Tibial nerve (tissue), 4 donors: ENCODE results near the gene CDH13. TPM values are rescaled to one million over a fixed set of nuclear protein-coding genes. Genes with fewer than 3 reads are reported as not detected.
A peak's percentile ranks its signal among the peaks of the same experiment; 100 is the strongest.

ENCODE experiments used
- DNase-seq, 2 donors: peaks; one replicate each; pipeline ENCODE4 v3.0.0-alpha.2; 2019; ENCODE audit warnings: low spot score in 2 of 2
- H3K27ac ChIP-seq, 4 donors: fragments of 200-600 bp; sonication (generic) in 3 of 4; one replicate each; pipeline ENCODE4 v1.5.1; 2017 to 2019; ENCODE audit warnings: mild to moderate bottlenecking in 1 of 4
- H3K27me3 ChIP-seq, 2 donors: fragments of 200-600 bp; sonication (generic) in 1 of 2; one replicate each; pipeline versions ENCODE4 v1.5.1 to v1.6.0; 2017 to 2019
- H3K36me3 ChIP-seq, 3 donors: fragments of 200-600 bp; sonication (generic); one replicate each; pipeline ENCODE4 v1.5.1; 2018 to 2019
- H3K4me1 ChIP-seq, 4 donors: fragments of 200-600 bp; sonication (generic) in 3 of 4; one replicate each; pipeline ENCODE4 v1.5.1; 2017 to 2019
- H3K4me3 ChIP-seq, 4 donors: fragments of 200-600 bp; sonication (generic) in 3 of 4; one replicate each; pipeline ENCODE4 v1.5.1; 2017 to 2019; ENCODE audit warnings: mild to moderate bottlenecking in 1 of 4, moderate library complexity in 1 of 4
- H3K9me3 ChIP-seq, 4 donors: fragments of 200-600 bp; sonication (generic) in 3 of 4; one replicate each; pipeline ENCODE4 v1.5.1; 2017 to 2019
- CTCF ChIP-seq, 5 experiments: fragments of 200-600 bp in 3 of 5; fragments of 450-650 bp in 2 of 5; sonication (generic) in 3 of 5; IDR thresholded peaks; one replicate each; pipeline ENCODE4 v1.5.1; 2016 to 2019; ENCODE audit warnings: antibody characterized with exemption in 5 of 5, mild to moderate bottlenecking in 3 of 5, moderate library complexity in 2 of 5
- EP300 ChIP-seq, 2 donors: sonication (generic); formaldehyde crosslinking; IDR thresholded peaks; one replicate each; pipeline ENCODE4 v1.6.1; 2017; ENCODE audit warnings: antibody characterized with exemption in 2 of 2, mild to moderate bottlenecking in 1 of 2
- POLR2A ChIP-seq, 2 donors: fragments of 450-650 bp; IDR thresholded peaks; one replicate each; pipeline ENCODE4 v1.6.1; 2017; ENCODE audit warnings: antibody characterized with exemption in 2 of 2, mild to moderate bottlenecking in 2 of 2, moderate library complexity in 2 of 2
- WGBS, 2 donors: methylation state at CpG; one replicate each; pipeline ENCODE4 v1.1.5; 2018; 5-methylcytosine and 5-hydroxymethylcytosine counted together
- total RNA-seq, 4 donors: library from RNA; depleted of rRNA; stranded (reverse); fragments of >200 nt; gene quantifications; one replicate each; pipeline ENCODE4 v1.1.0, GENCODE V29; 2016

Gene CDH13
- total RNA-seq, 4 donors from 2014 or later = 4.1 to 14.4 (median 5.8) TPM

GRCh38 chr16:83818276-83818675 is 1191.5 kb downstream of the CDH13 start:
- DNase-seq = no peak
- Histone ChIP-seq H3K27ac (no peak overlapping the region), H3K9me3 (no peaks in the 10 kb centered on the region), H3K4me1 (peaks cover 0 to 19% (median 5%) of the 10 kb centered on the region in 4 donors), H3K36me3 (peaks cover 0 to under 1% (median 0%) of the 10 kb centered on the region in 3 donors), H3K27me3 (no peaks in the 10 kb centered on the region), H3K4me3 (no peak overlapping the region)
- TF ChIP-seq POLR2A (IDR thresholded peaks at IDR 0.05) = no peak
- WGBS, 2 donors = 67 to 69% methylated on average over 5 of the region's 5 CpGs

GRCh38 chr16:83819361-83819760 is 1192.6 kb downstream of the CDH13 start:
- WGBS, 2 donors = 53 to 68% methylated on average over 8 of the region's 8 CpGs
- no peak overlapping the region for H3K27ac ChIP-seq
- no peaks in the 10 kb centered on the region for H3K36me3 ChIP-seq
- no peaks in the 10 kb centered on the region for H3K27me3 ChIP-seq
- H3K4me1 ChIP-seq = peaks cover 0 to 8% (median 2%) of the 10 kb centered on the region in 4 donors
- TF ChIP-seq EP300 (IDR thresholded peaks at IDR 0.05) (no peak), CTCF (IDR thresholded peaks at IDR 0.05) (no peak), POLR2A (IDR thresholded peaks at IDR 0.05) (no peak)
- no peaks in the 10 kb centered on the region for H3K9me3 ChIP-seq
- DNase-seq = no peak
- H3K4me3 ChIP-seq = no peak overlapping the region

- 37% methylated on average over 21 of the region's 21 CpGs for WGBS, 2 donors
- peak; percentile 89 to 94 (median 89) for TF ChIP-seq CTCF (IDR thresholded peaks at IDR 0.05)
- TF ChIP-seq POLR2A (IDR thresholded peaks at IDR 0.05) = no peak
- peak in 1 of 2 donors; percentile 54 for TF ChIP-seq EP300 (IDR thresholded peaks at IDR 0.05)
These were observed 1199.6 kb downstream of the CDH13 start for GRCh38 chr16:83826146-83826913.

GRCh38 chr16:83830091-83830768 is 1203.5 kb downstream of the CDH13 start:
- 88 to 91% methylated on average over 28 to 33 of the region's 33 CpGs for WGBS, 2 donors
- Histone ChIP-seq H3K9me3 (no peaks in the 10 kb centered on the region), H3K36me3 (no peaks in the 10 kb centered on the region), H3K4me3 (no peak overlapping the region), H3K4me1 (peaks cover 0 to 9% (median 0%) of the 10 kb centered on the region in 4 donors), H3K27ac (no peak overlapping the region), H3K27me3 (no peaks in the 10 kb centered on the region)
- no peak for DNase-seq
- TF ChIP-seq POLR2A (IDR thresholded peaks at IDR 0.05) (no peak), EP300 (IDR thresholded peaks at IDR 0.05) (no peak), CTCF (IDR thresholded peaks at IDR 0.05) (no peak)

More at GRCh38 chr16:83826146-83826913, 1199.6 kb downstream of the CDH13 start:
- no peaks in the 10 kb centered on the region for H3K27me3 ChIP-seq
- no peak overlapping the region for H3K4me3 ChIP-seq
- peak overlapping the region in 1 of 4 donors; percentile 9 for H3K27ac ChIP-seq
- peak; percentile 83 to 97 for DNase-seq
- no peaks in the 10 kb centered on the region for H3K36me3 ChIP-seq
- H3K4me1 ChIP-seq = peaks cover 0 to 9% (median 0%) of the 10 kb centered on the region in 4 donors
- no peaks in the 10 kb centered on the region for H3K9me3 ChIP-seq

GRCh38 chr16:83830769-83831455 is 1204.1 kb downstream of the CDH13 start:
- H3K27me3 ChIP-seq = no peaks in the 10 kb centered on the region
- H3K4me1 ChIP-seq = peaks cover 0 to 5% (median 0%) of the 10 kb centered on the region in 4 donors
- DNase-seq = no peak
- WGBS, 2 donors = 66 to 71% methylated on average over 13 of the region's 13 CpGs
- no peak overlapping the region for H3K27ac ChIP-seq
- H3K4me3 ChIP-seq = no peak overlapping the region
- TF ChIP-seq EP300 (IDR thresholded peaks at IDR 0.05) (no peak), POLR2A (IDR thresholded peaks at IDR 0.05) (no peak), CTCF (IDR thresholded peaks at IDR 0.05) (no peak)
- no peaks in the 10 kb centered on the region for H3K9me3 ChIP-seq
- no peaks in the 10 kb centered on the region for H3K36me3 ChIP-seq
